Subcutaneous preadipocyte (primary cell): ENCODE measurements around the gene KPNA3. TPM values are rescaled to one million over a fixed set of nuclear protein-coding genes. Genes with fewer than 3 reads are reported as not detected.

ENCODE experiments used
- total RNA-seq: library from RNA; depleted of rRNA; stranded (reverse); fragments of >200 nt; gene quantifications from 2 replicates; pipeline ENCODE4 v1.2.3, GENCODE V29; 2012

Gene KPNA3
- 29.8 and 36.0 TPM in 2 replicates for total RNA-seq

GRCh38 chr13:49792550-49793324, at the start of gene KPNA3:
Gene KPNA3 (minus strand): TSS chr13:49792682. CDS start chr13:49792506, 176 bp downstream.

GRCh38 chr13:49690995-49691784, 101.3 kb downstream of the KPNA3 start, which contains the start of gene EBPL:
Gene EBPL (minus strand): TSS chr13:49691486. CDS start chr13:49691424, 62 bp downstream.

Other genes with a start within 250 kb of the KPNA3 start
- gene RCBTB1, start 207.1 kb downstream of the KPNA3 start, total RNA-seq: 14.0 and 18.4 TPM in 2 replicates
- gene ARL11, start 164.2 kb downstream of the KPNA3 start, total RNA-seq: not detected in 2 replicates
- 61.8 and 69.8 TPM in 2 replicates for gene EBPL, start 101.2 kb downstream of the KPNA3 start, total RNA-seq
- 2.6 and 4.3 TPM in 2 replicates for gene SPRYD7, start 143.7 kb upstream of the KPNA3 start, total RNA-seq
- 14.7 and 17.2 TPM in 2 replicates for gene TRIM13, start 204.4 kb upstream of the KPNA3 start, total RNA-seq
- gene KCNRG, start 222.8 kb upstream of the KPNA3 start, total RNA-seq: 2.6 and 3.7 TPM in 2 replicates